Neuronal stem cell (in vitro differentiated cells): ENCODE data around the gene NUP153. TPM values are rescaled to one million over a fixed set of nuclear protein-coding genes. Genes with fewer than 3 reads are reported as not detected.
"Not testable (repeated sequence)": the region's sequence is repeated elsewhere in the genome, so short reads cannot be mapped to it uniquely, and the experiment has no call there.

Experiments used
- DNase-seq: peaks from one replicate; pipeline ENCODE4 v3.0.0-alpha.2; 2013; ENCODE audit warnings: low spot score
- H2AFZ ChIP-seq: one replicate; pipeline ENCODE4 v1.6.1; 2013; ENCODE audit warnings: mild to moderate bottlenecking, low read length, inconsistent platforms
- H2AK5ac ChIP-seq: 2 replicates; pipeline ENCODE4 v1.6.1; 2013; ENCODE audit warnings: low read depth, mild to moderate bottlenecking, inconsistent platforms, low read length, moderate library complexity, mixed read lengths
- H2BK120ac ChIP-seq: 2 replicates; pipeline ENCODE4 v1.6.1; 2013; ENCODE audit warnings: low read depth, mild to moderate bottlenecking, inconsistent platforms, low read length, moderate library complexity, mixed read lengths
- H2BK12ac ChIP-seq: one replicate; pipeline ENCODE4 v1.6.1; 2013; ENCODE audit warnings: low read length, inconsistent platforms
- H2BK15ac ChIP-seq: 2 replicates; pipeline ENCODE4 v1.6.1; 2013; ENCODE audit warnings: mild to moderate bottlenecking, low read length, inconsistent platforms, mixed read lengths
- H2BK5ac ChIP-seq: one replicate; pipeline ENCODE4 v1.6.1; 2013; ENCODE audit warnings: inconsistent platforms, mild to moderate bottlenecking, low read length, moderate library complexity
- H3K14ac ChIP-seq: one replicate; pipeline ENCODE4 v1.6.1; 2013; ENCODE audit warnings: low read length, inconsistent platforms
- H3K18ac ChIP-seq: 2 replicates; pipeline ENCODE4 v1.6.1; 2013; ENCODE audit warnings: low read length, inconsistent platforms
- H3K23ac ChIP-seq: 2 replicates; pipeline ENCODE4 v1.6.1; 2013; ENCODE audit warnings: low read depth, mild to moderate bottlenecking, mixed read lengths, low read length, inconsistent platforms; ENCODE audit not compliant: poor library complexity
- H3K27ac ChIP-seq: replicated peaks from 3 replicates; pipeline ENCODE4 v1.5.1; 2013; ENCODE audit warnings: low read length, inconsistent platforms
- H3K27me3 ChIP-seq, 3 experiments: 2 replicates each; pipeline ENCODE4 v1.6.1; 2013; ENCODE audit warnings: low read length in 3 of 3, mild to moderate bottlenecking in 2 of 3, inconsistent platforms in 1 of 3, low read depth in 1 of 3, mixed read lengths in 1 of 3, moderate library complexity in 1 of 3; ENCODE audit not compliant: control insufficient read depth in 3 of 3, insufficient read depth in 3 of 3
- H3K36me3 ChIP-seq, 2 donors: replicated peaks in 1 of 2; 2 replicates each; pipeline ENCODE4 v1.6.1; 2013; ENCODE audit warnings: low read length in 2 of 2; ENCODE audit not compliant: control insufficient read depth in 2 of 2, insufficient read depth in 2 of 2
- H3K4ac ChIP-seq: 2 replicates; pipeline ENCODE4 v1.6.1; 2013; ENCODE audit warnings: inconsistent platforms, mild to moderate bottlenecking, low read length, moderate library complexity
- H3K4me1 ChIP-seq, 2 donors: 1 replicate in 1 of 2; 2 replicates in 1 of 2; pipeline ENCODE4 v1.6.1; 2013; ENCODE audit warnings: low read length in 2 of 2, low read depth in 1 of 2; ENCODE audit not compliant: control insufficient read depth in 2 of 2, insufficient read depth in 1 of 2
- H3K4me2 ChIP-seq: one replicate; pipeline ENCODE4 v1.6.1; 2013; ENCODE audit warnings: mild to moderate bottlenecking, low read length, inconsistent platforms; ENCODE audit not compliant: insufficient read depth, poor library complexity, severe bottlenecking
- H3K4me3 ChIP-seq, 2 donors: 2 replicates each; pipeline ENCODE4 v1.5.1; 2013; ENCODE audit warnings: low read length in 2 of 2, mild to moderate bottlenecking in 2 of 2, inconsistent platforms in 1 of 2, moderate library complexity in 1 of 2
- H3K79me1 ChIP-seq: one replicate; pipeline ENCODE4 v1.6.1; 2013; ENCODE audit warnings: low read depth, mild to moderate bottlenecking, inconsistent platforms, low read length, moderate library complexity
- H3K9ac ChIP-seq: one replicate; pipeline ENCODE4 v1.6.1; 2013; ENCODE audit warnings: mild to moderate bottlenecking, low read depth, low read length, inconsistent platforms; ENCODE audit not compliant: poor library complexity
- H3K9me3 ChIP-seq, 2 donors: replicated peaks in 1 of 2; 2 replicates each; pipeline versions ENCODE3 to v1.6.1; 2013; ENCODE audit warnings: low read length in 2 of 2, mild to moderate bottlenecking in 2 of 2, inconsistent platforms in 1 of 2, low read depth in 1 of 2, mixed read lengths in 1 of 2, moderate library complexity in 1 of 2; ENCODE audit not compliant: control insufficient read depth in 2 of 2, insufficient read depth in 1 of 2
- H4K8ac ChIP-seq: one replicate; pipeline ENCODE4 v1.6.1; 2013; ENCODE audit warnings: low read depth, mild to moderate bottlenecking, inconsistent platforms, low read length, moderate library complexity
- H4K91ac ChIP-seq: one replicate; pipeline ENCODE4 v1.6.1; 2013; ENCODE audit warnings: low read length, low read depth, mild to moderate bottlenecking, inconsistent platforms; ENCODE audit not compliant: poor library complexity
- WGBS, 2 donors: extraction: QIAGEN DNeasy Blood & Tissue Kit; methylation state at CpG; one replicate each; pipeline ENCODE4 v1.1.7; 2013; ENCODE audit warnings: missing lambda C conversion rate in 2 of 2, mixed read lengths in 1 of 2; ENCODE audit not compliant: insufficient read length in 2 of 2, insufficient replicate concordance in 1 of 2; ENCODE audit errors: extremely low coverage in 2 of 2; 5-methylcytosine and 5-hydroxymethylcytosine counted together
- polyA plus RNA-seq, 2 experiments: library from polyadenylated mRNA; stranded (reverse); fragments of 200-250 nt; gene quantifications; one replicate each; pipeline ENCODE4 v1.2.3, GENCODE V29; 2013

Gene NUP153
- 32.8 TPM for polyA plus RNA-seq (2013, experiment 1 of 2)
- polyA plus RNA-seq (2013, experiment 2 of 2) = 33.2 TPM

DNA sequence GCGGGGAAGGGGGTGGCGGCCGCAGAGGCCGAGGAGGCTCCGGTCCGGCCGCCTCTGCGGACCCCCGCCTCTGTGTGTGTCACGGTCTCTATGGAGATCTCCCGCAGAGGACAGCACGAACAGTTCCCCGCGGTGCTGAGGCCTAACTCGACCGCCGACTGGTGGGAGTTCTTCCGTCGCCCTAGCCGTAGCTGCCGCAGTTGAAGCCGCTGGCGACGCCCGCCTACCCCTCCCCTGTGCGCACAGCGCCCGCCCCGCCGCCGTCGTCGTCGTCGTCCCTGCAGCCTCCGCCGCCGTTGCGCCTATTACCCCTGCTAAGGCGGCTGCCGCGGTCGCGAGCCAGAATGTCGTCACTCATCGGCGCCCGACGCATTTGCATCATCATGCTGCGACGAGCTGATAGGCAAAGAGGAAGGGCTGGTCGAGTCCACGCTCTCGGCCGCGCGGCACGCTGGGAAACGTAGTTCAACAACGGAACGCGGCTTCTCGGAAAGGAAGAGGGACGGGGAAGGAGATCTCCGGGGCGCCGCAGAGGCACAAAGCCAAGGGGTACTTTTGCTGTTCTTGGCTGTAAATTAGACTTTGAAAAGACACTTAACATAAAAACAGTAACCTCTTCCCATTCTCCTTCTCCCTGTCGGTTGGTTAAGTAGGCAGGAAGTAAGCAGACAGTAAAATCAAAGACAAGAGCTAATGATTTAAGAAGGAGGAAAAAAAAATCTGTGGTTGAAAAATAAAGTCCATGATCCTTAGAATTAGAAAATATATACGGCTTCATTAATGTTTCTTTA is at the start of gene NUP153:
NUP153 (minus strand) TSS at position 346 of the 791 bp plus-strand sequence. CDS start 538 bp downstream, outside the sequence.
- Histone ChIP-seq H3K27me3 (no peaks in the 10 kb centered on the region), H4K91ac (no peak within 1 kb of the TSS), H3K9me3 (peaks cover 0 to 6% of the 10 kb centered on the region in 2 donors), H3K18ac (peak within 1 kb of the TSS; percentile 98), H2BK15ac (peak within 1 kb of the TSS; percentile 37), H3K36me3 (peaks cover 0 to 9% of the 10 kb centered on the region in 2 donors), H3K14ac (peak within 1 kb of the TSS; percentile 100), H3K27ac (peak within 1 kb of the TSS; percentile 95), H2AK5ac (peak within 1 kb of the TSS; percentile 70), H4K8ac (peak within 1 kb of the TSS; percentile 65), H3K23ac (peak within 1 kb of the TSS; percentile 99), H3K79me1 (peaks cover 4% of the 10 kb centered on the region), H2BK5ac (peak within 1 kb of the TSS; percentile 95), H2BK120ac (peak within 1 kb of the TSS; percentile 81), H2AFZ (peak within 1 kb of the TSS; percentile 84), H2BK12ac (no peak within 1 kb of the TSS), H3K4me3 (peak within 1 kb of the TSS; percentile 89 to 94), H3K9ac (peak within 1 kb of the TSS; percentile 97), H3K4ac (peak within 1 kb of the TSS; percentile 84), H3K4me2 (peak within 1 kb of the TSS; percentile 77), H3K4me1 (peaks cover 0 to 4% of the 10 kb centered on the region in 2 donors)
- no CpG with 5 or more reads among the region's 69 CpGs for WGBS, 2 donors
- DNase-seq = peak; percentile 100

DNA sequence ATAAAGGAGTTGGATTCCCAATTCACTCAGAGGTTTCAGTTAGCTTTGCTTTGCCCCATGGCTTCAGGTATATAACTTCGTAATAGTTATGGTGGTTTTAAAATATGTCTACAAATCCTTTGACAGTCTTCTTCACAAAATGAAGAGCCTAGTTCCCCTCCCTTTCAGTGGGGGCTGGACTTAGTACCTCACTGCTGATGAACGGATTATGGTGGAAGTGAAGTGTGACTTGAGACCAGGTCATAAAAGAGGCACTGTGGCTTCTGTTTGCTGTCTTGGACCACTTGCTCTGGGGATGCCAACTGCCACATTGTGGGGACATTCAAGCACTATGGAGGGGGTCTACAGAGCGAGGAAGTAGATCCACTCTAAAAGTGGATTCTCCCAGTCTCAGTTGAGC is 47.5 kb upstream of the NUP153 start:
- Histone ChIP-seq H2BK15ac (no peak overlapping the region), H2BK5ac (no peak overlapping the region), H3K4me3 (no peak overlapping the region), H3K36me3 (peaks cover 0 to 5% of the 10 kb centered on the region in 2 donors), H3K4me1 (no peaks in the 10 kb centered on the region), H3K79me1 (no peaks in the 10 kb centered on the region), H3K4ac (no peak overlapping the region), H3K23ac (no peak overlapping the region), H3K27me3 (no peaks in the 10 kb centered on the region), H3K14ac (no peak overlapping the region), H3K27ac (no peak overlapping the region), H3K9me3 (no peaks in the 10 kb centered on the region), H4K91ac (no peak overlapping the region), H3K18ac (no peak overlapping the region), H2BK120ac (no peak overlapping the region), H2BK12ac (no peak overlapping the region), H3K4me2 (no peak overlapping the region), H3K9ac (no peak overlapping the region), H4K8ac (no peak overlapping the region), H2AK5ac (no peak overlapping the region), H2AFZ (no peak overlapping the region)
- DNase-seq = no peak
- WGBS, 2 donors = no CpG with 5 or more reads among the region's 3 CpGs

DNA sequence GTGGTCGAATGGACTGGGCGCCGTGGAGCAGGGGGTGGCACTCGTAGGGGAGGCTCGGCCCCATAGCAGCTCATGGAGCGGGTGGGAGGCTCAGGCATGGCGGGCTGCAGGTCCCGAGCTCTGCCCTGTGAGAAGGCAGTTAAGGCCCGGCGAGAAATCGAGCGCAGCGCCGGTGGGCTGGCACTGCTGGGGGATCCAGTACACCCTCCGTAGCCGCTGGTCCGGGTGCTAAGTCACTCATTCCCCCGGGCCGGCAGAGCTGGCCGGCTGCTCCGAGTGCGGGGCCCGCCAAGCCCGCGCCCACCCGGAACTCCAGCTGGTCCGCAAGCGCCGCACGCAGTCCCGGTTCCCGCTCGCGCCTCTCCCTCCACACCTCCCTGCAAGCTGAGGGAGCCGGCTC is 38.6 kb upstream of the NUP153 start:
- peak overlapping the region; percentile 89 for H3K14ac ChIP-seq
- not testable (repeated sequence) for H2BK5ac ChIP-seq, H3K4me1 ChIP-seq, H2AK5ac ChIP-seq, H2AFZ ChIP-seq, H3K27me3 ChIP-seq, DNase-seq, H3K79me1 ChIP-seq, H2BK15ac ChIP-seq, H3K9me3 ChIP-seq, H3K18ac ChIP-seq, H3K9ac ChIP-seq, H3K27ac ChIP-seq, H3K4me2 ChIP-seq, H4K8ac ChIP-seq, H3K23ac ChIP-seq, H3K4me3 ChIP-seq, H2BK12ac ChIP-seq, H3K4ac ChIP-seq, H2BK120ac ChIP-seq, H3K36me3 ChIP-seq, H4K91ac ChIP-seq
- WGBS, 2 donors = no CpG with 5 or more reads among the region's 35 CpGs

DNA sequence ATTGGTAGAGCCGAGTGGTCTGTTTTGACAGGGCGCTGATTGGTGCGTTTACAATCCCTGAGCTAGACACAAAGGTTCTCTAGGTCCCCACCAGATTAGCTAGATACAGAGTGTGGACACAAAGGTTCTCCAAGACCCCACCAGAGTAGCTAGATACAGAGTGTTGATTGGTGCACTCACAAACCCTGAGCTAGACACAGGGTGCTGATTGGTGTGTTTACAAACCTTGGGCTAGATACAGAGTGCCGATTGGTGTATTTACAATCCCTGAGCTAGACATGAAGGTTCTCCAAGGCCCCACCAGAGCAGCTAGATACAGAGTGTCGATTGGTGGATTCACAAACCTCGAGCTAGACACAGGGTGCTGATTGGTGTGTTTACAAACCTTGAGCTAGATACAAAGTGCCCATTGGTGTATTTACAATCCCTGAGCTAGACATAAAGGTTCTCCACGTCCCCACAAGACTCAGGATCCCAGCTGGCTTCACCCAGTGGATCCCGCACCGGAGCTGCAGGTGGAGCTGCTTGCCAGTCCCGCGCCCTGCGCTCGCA is 38.1 kb upstream of the NUP153 start:
- H3K79me1 ChIP-seq, H2BK15ac ChIP-seq, H4K8ac ChIP-seq, H2BK5ac ChIP-seq, H3K4me2 ChIP-seq, H4K91ac ChIP-seq, H3K4me1 ChIP-seq, H3K4me3 ChIP-seq, H3K23ac ChIP-seq, H3K27ac ChIP-seq, H3K4ac ChIP-seq, H3K36me3 ChIP-seq, H3K18ac ChIP-seq, H2BK120ac ChIP-seq, H3K9me3 ChIP-seq, H2AK5ac ChIP-seq, H2BK12ac ChIP-seq, H3K9ac ChIP-seq, H3K27me3 ChIP-seq, DNase-seq: not testable (repeated sequence)
- Histone ChIP-seq H3K14ac (peak overlapping the region; percentile 89), H2AFZ (peak overlapping the region; percentile 40)
- no CpG with 5 or more reads among the region's 13 CpGs for WGBS, 2 donors
